GM23338 (cell line): ENCODE results near the gene TMEM147. TPM values are rescaled to one million over a fixed set of nuclear protein-coding genes. Genes with fewer than 3 reads are reported as not detected.
A peak's percentile ranks its signal among the peaks of the same experiment; 100 is the strongest.

Experiments used
- ATAC-seq: fragments of 200-7000 bp; cut with Tn5 transposase; 3 replicates; pipeline ENCODE4 v1.9.1; 2020
- DNase-seq: peaks from one replicate; pipeline ENCODE4 v3.0.0-alpha.2; 2015; ENCODE audit warnings: low spot score
- H2AFZ ChIP-seq: fragments of 200-600 bp; sonication (generic); 2 replicates; pipeline ENCODE4 v1.8.0; 2016; ENCODE audit warnings: antibody characterized with exemption, mild to moderate bottlenecking, moderate library complexity
- H3F3A ChIP-seq: fragments of 200-600 bp; sonication (generic); replicated peaks from 2 replicates; pipeline ENCODE4 v1.8.0; 2017; ENCODE audit warnings: antibody characterized with exemption, mixed run types, low read depth
- H3K27ac ChIP-seq: fragments of 200-600 bp; sonication (generic); 2 replicates; pipeline ENCODE4 v1.6.1; 2016; ENCODE audit warnings: low read depth
- H3K27me3 ChIP-seq: fragments of 200-600 bp; sonication (generic); 2 replicates; pipeline ENCODE4 v1.8.0; 2016; ENCODE audit warnings: mild to moderate bottlenecking, mixed run types, moderate library complexity; ENCODE audit not compliant: insufficient read depth
- H3K36me3 ChIP-seq: fragments of 200-600 bp; sonication (generic); 2 replicates; pipeline ENCODE4 v1.8.0; 2016; ENCODE audit warnings: mild to moderate bottlenecking; ENCODE audit not compliant: insufficient read depth
- H3K4me1 ChIP-seq: fragments of 200-600 bp; sonication (generic); 2 replicates; pipeline ENCODE4 v1.8.0; 2016; ENCODE audit warnings: mild to moderate bottlenecking, moderate library complexity; ENCODE audit not compliant: insufficient read depth
- H3K4me2 ChIP-seq: fragments of 200-600 bp; sonication (generic); 2 replicates; pipeline ENCODE4 v1.7.1; 2017; ENCODE audit warnings: mixed run types
- H3K4me3 ChIP-seq: fragments of 200-600 bp; sonication (generic); 2 replicates; pipeline ENCODE4 v1.6.1; 2016; ENCODE audit warnings: mixed run types
- H3K79me2 ChIP-seq: fragments of 200-600 bp; sonication (generic); replicated peaks from 2 replicates; pipeline ENCODE4 v1.8.0; 2017; ENCODE audit warnings: mild to moderate bottlenecking; ENCODE audit not compliant: insufficient read depth
- H3K9me2 ChIP-seq: fragments of 200-600 bp; sonication (generic); 2 replicates; pipeline ENCODE4 v1.8.0; 2017; ENCODE audit not compliant: insufficient read depth
- H4K20me1 ChIP-seq: fragments of 200-600 bp; sonication (generic); replicated peaks from 2 replicates; pipeline ENCODE4 v1.8.0; 2017; ENCODE audit warnings: mild to moderate bottlenecking; ENCODE audit not compliant: insufficient read depth
- H3K27ac Mint-ChIP-seq: 2 replicates; pipeline ENCODE4 v1.8.0; 2020; ENCODE audit warnings: inconsistent platforms, mild to moderate bottlenecking, moderate library complexity, mixed read lengths
- H3K27me3 Mint-ChIP-seq: 3 replicates; pipeline ENCODE4 v1.8.0; 2022; ENCODE audit warnings: low read depth, mild to moderate bottlenecking, moderate library complexity, mixed read lengths, inconsistent platforms; ENCODE audit not compliant: insufficient read depth, poor library complexity
- H3K36me3 Mint-ChIP-seq: 3 replicates; pipeline ENCODE4 v1.8.0; 2021; ENCODE audit warnings: low read depth, mild to moderate bottlenecking, inconsistent platforms, moderate library complexity, mixed read lengths
- H3K4me1 Mint-ChIP-seq: 3 replicates; pipeline ENCODE4 v1.8.0; 2020; ENCODE audit warnings: mild to moderate bottlenecking, inconsistent platforms, mixed read lengths
- H3K4me3 Mint-ChIP-seq: 3 replicates; pipeline ENCODE4 v1.8.0; 2021; ENCODE audit warnings: moderate library complexity, mild to moderate bottlenecking, inconsistent platforms, mixed read lengths
- H3K9me3 Mint-ChIP-seq: 3 replicates; pipeline ENCODE4 v1.8.0; 2020; ENCODE audit warnings: moderate library complexity, mild to moderate bottlenecking, inconsistent platforms, mixed read lengths
- CREB1 ChIP-seq: fragments of 250-450 bp; sonication (Bioruptor Pico); IDR thresholded peaks from 2 replicates; pipeline ENCODE4 v1.5.0; 2020; ENCODE audit warnings: low read depth, mild to moderate bottlenecking, moderate library complexity
- EZH2phosphoT487 ChIP-seq: fragments of 200-600 bp; sonication (generic); IDR thresholded peaks from one replicate; pipeline ENCODE4 v1.8.1; 2018; ENCODE audit warnings: antibody characterized with exemption; ENCODE audit not compliant: unreplicated experiment
- STAT1 ChIP-seq: IDR thresholded peaks from one replicate; pipeline ENCODE4 v1.6.1; 2016; ENCODE audit warnings: antibody characterized with exemption; ENCODE audit not compliant: unreplicated experiment
- ZNF114 ChIP-seq: fragments of 250-450 bp; sonication (Bioruptor Pico); IDR thresholded peaks from 2 replicates; pipeline ENCODE4 v1.5.0; 2020; ENCODE audit warnings: mild to moderate bottlenecking, moderate library complexity
- polyA plus RNA-seq: library from polyadenylated mRNA; unstranded; fragments of >200 nt; fragmentation: Nextera tagmentation; extraction: Ambion mirVana; gene quantifications from 2 replicates; pipeline ENCODE4 v1.2.1, GENCODE V29; 2016
- total RNA-seq: library from RNA; depleted of rRNA; stranded (reverse); fragments of >200 nt; shearing (Covaris generic); gene quantifications from 2 replicates; pipeline ENCODE4 v1.2.3, GENCODE V29; 2014
- TF ChIP-seq, protein P1 (sequence below): IDR thresholded peaks from 2 replicates; pipeline ENCODE4 v1.6.1; 2016; ENCODE audit warnings: antibody characterized with exemption
- TF ChIP-seq, protein P2 (sequence below), 2 experiments: fragments of 200-600 bp in 1 of 2; sonication (generic) in 1 of 2; conservative IDR thresholded peaks; 2 replicates each; pipeline versions ENCODE4 v1.5.1 to v1.6.1; 2016 to 2017; ENCODE audit warnings: antibody characterized with exemption in 2 of 2, low read depth in 2 of 2, mild to moderate bottlenecking in 2 of 2, moderate library complexity in 1 of 2
- TF ChIP-seq, protein P3 (sequence below): fragments of 250-450 bp; sonication (Bioruptor Pico); IDR thresholded peaks from 2 replicates; pipeline ENCODE4 v1.5.0; 2020; ENCODE audit warnings: mild to moderate bottlenecking, moderate library complexity
- TF ChIP-seq, protein P4 (sequence below): IDR thresholded peaks from one replicate; pipeline ENCODE4 v1.6.1; 2018; ENCODE audit warnings: antibody characterized with exemption; ENCODE audit not compliant: unreplicated experiment

Gene TMEM147
- total and polyA plus RNA-seq, 2 experiments from 2014 or later, result 164 to 272 TPM

DNA sequence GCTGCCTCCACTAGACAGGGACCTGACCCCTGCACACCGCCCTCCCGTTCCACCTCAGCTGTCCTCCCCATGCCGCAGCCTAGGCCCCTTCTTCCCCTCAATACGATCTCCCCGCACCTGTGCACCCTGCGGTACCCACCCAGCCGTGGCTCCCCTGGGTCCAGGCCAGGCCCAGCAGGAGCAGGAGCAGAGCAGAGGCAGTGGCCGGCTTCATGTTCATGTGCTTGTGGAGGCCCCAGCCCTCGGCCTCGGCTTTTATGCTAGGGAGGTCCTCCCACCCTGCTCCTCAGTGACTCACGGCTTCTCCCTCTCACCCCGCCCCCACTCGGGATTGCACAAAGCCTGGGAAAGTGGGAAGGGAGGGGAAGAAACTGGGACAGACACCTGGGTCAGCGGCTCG is 43.7 kb upstream of the TMEM147 start:
- no peak for ATAC-seq
- peak overlapping the region; percentile 56; the same call in 1 of the 2 replicates for H3K27ac Mint-ChIP-seq
- no peak for TF ChIP-seq STAT1
- TF ChIP-seq, protein P1, sequence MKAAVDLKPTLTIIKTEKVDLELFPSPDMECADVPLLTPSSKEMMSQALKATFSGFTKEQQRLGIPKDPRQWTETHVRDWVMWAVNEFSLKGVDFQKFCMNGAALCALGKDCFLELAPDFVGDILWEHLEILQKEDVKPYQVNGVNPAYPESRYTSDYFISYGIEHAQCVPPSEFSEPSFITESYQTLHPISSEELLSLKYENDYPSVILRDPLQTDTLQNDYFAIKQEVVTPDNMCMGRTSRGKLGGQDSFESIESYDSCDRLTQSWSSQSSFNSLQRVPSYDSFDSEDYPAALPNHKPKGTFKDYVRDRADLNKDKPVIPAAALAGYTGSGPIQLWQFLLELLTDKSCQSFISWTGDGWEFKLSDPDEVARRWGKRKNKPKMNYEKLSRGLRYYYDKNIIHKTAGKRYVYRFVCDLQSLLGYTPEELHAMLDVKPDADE, result no peak
- TF ChIP-seq, protein P2, sequence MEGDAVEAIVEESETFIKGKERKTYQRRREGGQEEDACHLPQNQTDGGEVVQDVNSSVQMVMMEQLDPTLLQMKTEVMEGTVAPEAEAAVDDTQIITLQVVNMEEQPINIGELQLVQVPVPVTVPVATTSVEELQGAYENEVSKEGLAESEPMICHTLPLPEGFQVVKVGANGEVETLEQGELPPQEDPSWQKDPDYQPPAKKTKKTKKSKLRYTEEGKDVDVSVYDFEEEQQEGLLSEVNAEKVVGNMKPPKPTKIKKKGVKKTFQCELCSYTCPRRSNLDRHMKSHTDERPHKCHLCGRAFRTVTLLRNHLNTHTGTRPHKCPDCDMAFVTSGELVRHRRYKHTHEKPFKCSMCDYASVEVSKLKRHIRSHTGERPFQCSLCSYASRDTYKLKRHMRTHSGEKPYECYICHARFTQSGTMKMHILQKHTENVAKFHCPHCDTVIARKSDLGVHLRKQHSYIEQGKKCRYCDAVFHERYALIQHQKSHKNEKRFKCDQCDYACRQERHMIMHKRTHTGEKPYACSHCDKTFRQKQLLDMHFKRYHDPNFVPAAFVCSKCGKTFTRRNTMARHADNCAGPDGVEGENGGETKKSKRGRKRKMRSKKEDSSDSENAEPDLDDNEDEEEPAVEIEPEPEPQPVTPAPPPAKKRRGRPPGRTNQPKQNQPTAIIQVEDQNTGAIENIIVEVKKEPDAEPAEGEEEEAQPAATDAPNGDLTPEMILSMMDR (conservative IDR thresholded peaks at IDR 0.05; ENCODE audit: low read depth in 2 of 2), result no peak
- no peak for TF ChIP-seq ZNF114

DNA sequence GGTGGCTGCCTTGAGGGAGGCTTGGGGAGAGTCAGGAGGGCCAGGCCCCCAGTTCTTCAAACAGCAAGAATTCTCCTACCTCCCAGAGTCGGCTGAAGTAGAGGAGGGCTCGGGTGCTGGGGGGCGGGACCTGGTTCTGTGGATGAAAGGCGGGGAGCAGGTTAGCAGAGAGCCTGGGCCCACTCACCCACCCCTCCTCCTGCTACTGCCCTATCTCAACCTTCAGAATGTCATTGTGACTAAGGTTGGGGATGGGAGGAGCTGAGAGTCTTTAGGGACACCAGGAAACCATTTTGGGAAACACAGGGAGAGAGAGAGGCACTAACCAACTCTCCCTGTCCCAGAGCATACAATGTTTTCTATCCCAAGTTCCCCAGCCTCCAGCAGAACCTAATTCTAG is 42.7 kb upstream of the TMEM147 start:
- no peak for DNase-seq
- Mint-ChIP-seq H3K4me1 (peaks cover 18% of the 10 kb centered on the region), H3K9me3 (no peaks in the 10 kb centered on the region), H3K27me3 (peaks cover 20% of the 10 kb centered on the region), H3K27ac (no peak overlapping the region; the same call in 1 of the 2 replicates), H3K4me3 (no peak overlapping the region), H3K36me3 (peaks cover 93% of the 10 kb centered on the region)
- peaks cover 39% of the 10 kb centered on the region for H3K36me3 ChIP-seq
- no peaks in the 10 kb centered on the region for H3K9me2 ChIP-seq
- no peak; the same call in 2 of the 3 replicates for ATAC-seq
- peaks cover 13% of the 10 kb centered on the region for H4K20me1 ChIP-seq
- H3K4me1 ChIP-seq, result no peaks in the 10 kb centered on the region; the same call in 1 of the 2 replicates
- H2AFZ ChIP-seq, result no peak overlapping the region
- no peak overlapping the region for H3K27ac ChIP-seq
- H3K79me2 ChIP-seq, result peaks cover 13% of the 10 kb centered on the region
- peaks cover 4% of the 10 kb centered on the region; the same call in 1 of the 2 replicates for H3F3A ChIP-seq
- H3K4me2 ChIP-seq, result no peak overlapping the region
- H3K27me3 ChIP-seq, result no peaks in the 10 kb centered on the region
- H3K4me3 ChIP-seq, result no peak overlapping the region
- TF ChIP-seq, protein P3, sequence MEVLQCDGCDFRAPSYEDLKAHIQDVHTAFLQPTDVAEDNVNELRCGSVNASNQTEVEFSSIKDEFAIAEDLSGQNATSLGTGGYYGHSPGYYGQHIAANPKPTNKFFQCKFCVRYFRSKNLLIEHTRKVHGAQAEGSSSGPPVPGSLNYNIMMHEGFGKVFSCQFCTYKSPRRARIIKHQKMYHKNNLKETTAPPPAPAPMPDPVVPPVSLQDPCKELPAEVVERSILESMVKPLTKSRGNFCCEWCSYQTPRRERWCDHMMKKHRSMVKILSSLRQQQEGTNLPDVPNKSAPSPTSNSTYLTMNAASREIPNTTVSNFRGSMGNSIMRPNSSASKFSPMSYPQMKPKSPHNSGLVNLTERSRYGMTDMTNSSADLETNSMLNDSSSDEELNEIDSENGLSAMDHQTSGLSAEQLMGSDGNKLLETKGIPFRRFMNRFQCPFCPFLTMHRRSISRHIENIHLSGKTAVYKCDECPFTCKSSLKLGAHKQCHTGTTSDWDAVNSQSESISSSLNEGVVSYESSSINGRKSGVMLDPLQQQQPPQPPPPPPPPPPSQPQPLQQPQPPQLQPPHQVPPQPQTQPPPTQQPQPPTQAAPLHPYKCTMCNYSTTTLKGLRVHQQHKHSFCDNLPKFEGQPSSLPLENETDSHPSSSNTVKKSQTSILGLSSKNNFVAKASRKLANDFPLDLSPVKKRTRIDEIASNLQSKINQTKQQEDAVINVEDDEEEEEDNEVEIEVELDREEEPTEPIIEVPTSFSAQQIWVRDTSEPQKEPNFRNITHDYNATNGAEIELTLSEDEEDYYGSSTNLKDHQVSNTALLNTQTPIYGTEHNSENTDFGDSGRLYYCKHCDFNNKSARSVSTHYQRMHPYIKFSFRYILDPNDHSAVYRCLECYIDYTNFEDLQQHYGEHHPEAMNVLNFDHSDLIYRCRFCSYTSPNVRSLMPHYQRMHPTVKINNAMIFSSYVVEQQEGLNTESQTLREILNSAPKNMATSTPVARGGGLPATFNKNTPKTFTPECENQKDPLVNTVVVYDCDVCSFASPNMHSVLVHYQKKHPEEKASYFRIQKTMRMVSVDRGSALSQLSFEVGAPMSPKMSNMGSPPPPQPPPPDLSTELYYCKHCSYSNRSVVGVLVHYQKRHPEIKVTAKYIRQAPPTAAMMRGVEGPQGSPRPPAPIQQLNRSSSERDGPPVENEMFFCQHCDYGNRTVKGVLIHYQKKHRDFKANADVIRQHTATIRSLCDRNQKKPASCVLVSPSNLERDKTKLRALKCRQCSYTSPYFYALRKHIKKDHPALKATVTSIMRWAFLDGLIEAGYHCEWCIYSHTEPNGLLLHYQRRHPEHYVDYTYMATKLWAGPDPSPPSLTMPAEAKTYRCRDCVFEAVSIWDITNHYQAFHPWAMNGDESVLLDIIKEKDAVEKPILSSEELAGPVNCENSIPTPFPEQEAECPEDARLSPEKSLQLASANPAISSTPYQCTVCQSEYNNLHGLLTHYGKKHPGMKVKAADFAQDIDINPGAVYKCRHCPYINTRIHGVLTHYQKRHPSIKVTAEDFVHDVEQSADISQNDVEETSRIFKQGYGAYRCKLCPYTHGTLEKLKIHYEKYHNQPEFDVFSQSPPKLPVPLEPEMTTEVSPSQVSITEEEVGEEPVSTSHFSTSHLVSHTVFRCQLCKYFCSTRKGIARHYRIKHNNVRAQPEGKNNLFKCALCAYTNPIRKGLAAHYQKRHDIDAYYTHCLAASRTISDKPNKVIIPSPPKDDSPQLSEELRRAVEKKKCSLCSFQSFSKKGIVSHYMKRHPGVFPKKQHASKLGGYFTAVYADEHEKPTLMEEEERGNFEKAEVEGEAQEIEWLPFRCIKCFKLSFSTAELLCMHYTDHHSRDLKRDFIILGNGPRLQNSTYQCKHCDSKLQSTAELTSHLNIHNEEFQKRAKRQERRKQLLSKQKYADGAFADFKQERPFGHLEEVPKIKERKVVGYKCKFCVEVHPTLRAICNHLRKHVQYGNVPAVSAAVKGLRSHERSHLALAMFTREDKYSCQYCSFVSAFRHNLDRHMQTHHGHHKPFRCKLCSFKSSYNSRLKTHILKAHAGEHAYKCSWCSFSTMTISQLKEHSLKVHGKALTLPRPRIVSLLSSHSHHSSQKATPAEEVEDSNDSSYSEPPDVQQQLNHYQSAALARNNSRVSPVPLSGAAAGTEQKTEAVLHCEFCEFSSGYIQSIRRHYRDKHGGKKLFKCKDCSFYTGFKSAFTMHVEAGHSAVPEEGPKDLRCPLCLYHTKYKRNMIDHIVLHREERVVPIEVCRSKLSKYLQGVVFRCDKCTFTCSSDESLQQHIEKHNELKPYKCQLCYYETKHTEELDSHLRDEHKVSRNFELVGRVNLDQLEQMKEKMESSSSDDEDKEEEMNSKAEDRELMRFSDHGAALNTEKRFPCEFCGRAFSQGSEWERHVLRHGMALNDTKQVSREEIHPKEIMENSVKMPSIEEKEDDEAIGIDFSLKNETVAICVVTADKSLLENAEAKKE, result no peak
- TF ChIP-seq EZH2phosphoT487, result no peak
- TF ChIP-seq, protein P4, sequence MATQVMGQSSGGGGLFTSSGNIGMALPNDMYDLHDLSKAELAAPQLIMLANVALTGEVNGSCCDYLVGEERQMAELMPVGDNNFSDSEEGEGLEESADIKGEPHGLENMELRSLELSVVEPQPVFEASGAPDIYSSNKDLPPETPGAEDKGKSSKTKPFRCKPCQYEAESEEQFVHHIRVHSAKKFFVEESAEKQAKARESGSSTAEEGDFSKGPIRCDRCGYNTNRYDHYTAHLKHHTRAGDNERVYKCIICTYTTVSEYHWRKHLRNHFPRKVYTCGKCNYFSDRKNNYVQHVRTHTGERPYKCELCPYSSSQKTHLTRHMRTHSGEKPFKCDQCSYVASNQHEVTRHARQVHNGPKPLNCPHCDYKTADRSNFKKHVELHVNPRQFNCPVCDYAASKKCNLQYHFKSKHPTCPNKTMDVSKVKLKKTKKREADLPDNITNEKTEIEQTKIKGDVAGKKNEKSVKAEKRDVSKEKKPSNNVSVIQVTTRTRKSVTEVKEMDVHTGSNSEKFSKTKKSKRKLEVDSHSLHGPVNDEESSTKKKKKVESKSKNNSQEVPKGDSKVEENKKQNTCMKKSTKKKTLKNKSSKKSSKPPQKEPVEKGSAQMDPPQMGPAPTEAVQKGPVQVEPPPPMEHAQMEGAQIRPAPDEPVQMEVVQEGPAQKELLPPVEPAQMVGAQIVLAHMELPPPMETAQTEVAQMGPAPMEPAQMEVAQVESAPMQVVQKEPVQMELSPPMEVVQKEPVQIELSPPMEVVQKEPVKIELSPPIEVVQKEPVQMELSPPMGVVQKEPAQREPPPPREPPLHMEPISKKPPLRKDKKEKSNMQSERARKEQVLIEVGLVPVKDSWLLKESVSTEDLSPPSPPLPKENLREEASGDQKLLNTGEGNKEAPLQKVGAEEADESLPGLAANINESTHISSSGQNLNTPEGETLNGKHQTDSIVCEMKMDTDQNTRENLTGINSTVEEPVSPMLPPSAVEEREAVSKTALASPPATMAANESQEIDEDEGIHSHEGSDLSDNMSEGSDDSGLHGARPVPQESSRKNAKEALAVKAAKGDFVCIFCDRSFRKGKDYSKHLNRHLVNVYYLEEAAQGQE, result no peak
- no peak for TF ChIP-seq CREB1 (CRISPR knock-in tag)

More for the DNA sequence above, 43.7 kb upstream of the TMEM147 start:
- H3K27me3 Mint-ChIP-seq, result peaks cover 23% of the 10 kb centered on the region
- no peaks in the 10 kb centered on the region for H3K9me3 Mint-ChIP-seq
- H3K79me2 ChIP-seq, result 0 out of 2 replicates have a peak, but pooled peaks cover 5% of the 10 kb centered on the region
- no peak overlapping the region for H3K4me2 ChIP-seq
- no peaks in the 10 kb centered on the region for H3K9me2 ChIP-seq
- no peaks in the 10 kb centered on the region for H3K4me1 ChIP-seq
- DNase-seq, result no peak
- no peak overlapping the region for H3K27ac ChIP-seq
- no peak overlapping the region for H3K4me3 ChIP-seq
- no peak overlapping the region for H2AFZ ChIP-seq
- H4K20me1 ChIP-seq, result peaks cover 13% of the 10 kb centered on the region
- peaks cover 94% of the 10 kb centered on the region for H3K36me3 Mint-ChIP-seq
- no peaks in the 10 kb centered on the region for H3K27me3 ChIP-seq
- H3K36me3 ChIP-seq, result peaks cover 29% of the 10 kb centered on the region
- peaks cover 14% of the 10 kb centered on the region for H3K4me1 Mint-ChIP-seq
- H3K4me3 Mint-ChIP-seq, result no peak overlapping the region
- H3F3A ChIP-seq, result peaks cover 9% of the 10 kb centered on the region; the same call in 1 of the 2 replicates
